Raji (cell line): ENCODE data around the gene GCH1.
A peak's percentile ranks its signal among the peaks of the same experiment; 100 is the strongest.

Source experiments
- POLR2A ChIP-seq: IDR thresholded peaks from 2 replicates; pipeline ENCODE4 v1.6.1; 2011; ENCODE audit warnings: low read depth, low read length, control low read depth; ENCODE audit not compliant: insufficient read depth

The GCH1 gene

DNA sequence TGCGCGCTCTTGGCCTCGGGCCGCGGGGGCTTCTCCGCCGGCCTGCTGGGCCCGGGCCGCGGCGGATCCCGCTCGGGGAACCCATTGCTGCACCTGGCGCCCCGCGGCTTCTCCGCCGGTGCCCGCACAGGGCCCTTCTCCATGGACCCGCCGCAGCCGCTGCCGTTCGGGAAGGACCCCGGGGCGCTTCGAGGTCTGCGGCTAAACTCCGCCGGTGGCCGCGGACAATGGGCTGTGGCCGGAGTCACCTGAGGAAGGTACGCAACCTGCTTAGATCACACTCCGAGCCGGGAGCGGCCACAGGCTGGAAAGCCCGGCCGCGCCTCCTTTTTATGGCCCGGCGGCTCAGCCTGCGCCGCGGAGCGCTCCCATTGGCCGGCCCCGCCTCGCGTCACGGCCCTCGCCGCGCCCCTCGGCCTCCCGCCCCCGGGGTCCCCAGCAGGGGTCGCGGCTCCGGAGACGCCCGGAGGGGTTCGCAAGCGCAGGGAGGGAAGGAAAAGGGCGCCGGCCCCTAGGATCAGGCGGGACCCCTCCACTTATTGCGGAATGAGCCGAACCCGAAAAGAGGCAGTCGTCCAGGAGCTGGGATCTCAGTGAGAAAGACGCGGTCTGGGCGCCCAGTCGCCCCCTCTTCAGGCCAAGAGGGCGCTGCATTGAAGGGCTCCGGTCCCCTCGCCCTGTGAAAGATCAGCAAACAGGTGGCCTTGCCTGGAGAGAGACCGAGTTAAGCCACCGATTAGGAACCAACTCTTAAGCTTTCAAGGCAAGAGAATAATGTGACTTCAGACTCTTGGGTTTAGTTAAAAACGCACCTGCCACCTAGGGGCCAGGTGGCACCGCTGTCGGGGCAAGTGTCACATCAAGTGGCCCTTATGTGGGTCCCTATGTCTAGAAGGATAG is at the start of gene GCH1:
Gene GCH1 (minus strand): TSS at position 306 of the 900 bp plus-strand sequence. CDS start 163 bp downstream, at position 143.
- peak; percentile 96 for TF ChIP-seq POLR2A

GRCh38 chr14:54947230-54947629 is 44.6 kb upstream of the GCH1 start:
- TF ChIP-seq POLR2A: no peak

GRCh38 chr14:54946500-54946899 is 43.9 kb upstream of the GCH1 start:
- TF ChIP-seq POLR2A: no peak

- TF ChIP-seq POLR2A: no peak
Measured at GRCh38 chr14:54944737-54945391, 42.2 kb upstream of the GCH1 start.

GRCh38 chr14:54942913-54943312 is 40.3 kb upstream of the GCH1 start:
- no peak for TF ChIP-seq POLR2A

DNA sequence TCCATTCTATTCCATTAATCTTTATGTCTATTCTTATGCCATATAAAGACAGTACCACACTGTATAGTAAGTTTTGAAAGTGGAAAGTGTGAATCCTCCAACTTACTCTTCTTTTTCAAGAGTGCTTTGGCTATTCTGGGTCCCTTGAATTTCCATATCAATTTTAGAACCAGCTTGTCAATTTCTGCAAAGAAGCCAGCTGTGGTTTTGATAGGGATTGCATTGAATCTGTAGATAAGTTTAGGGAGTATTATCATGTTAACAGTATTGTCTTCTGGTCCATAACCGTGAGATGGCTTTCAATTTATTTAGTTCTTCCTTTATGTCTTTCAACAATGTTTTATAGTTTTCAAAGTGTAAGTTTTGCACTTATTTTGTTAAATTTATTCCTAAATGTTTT is 34.2 kb upstream of the GCH1 start:
- TF ChIP-seq POLR2A: no peak

DNA sequence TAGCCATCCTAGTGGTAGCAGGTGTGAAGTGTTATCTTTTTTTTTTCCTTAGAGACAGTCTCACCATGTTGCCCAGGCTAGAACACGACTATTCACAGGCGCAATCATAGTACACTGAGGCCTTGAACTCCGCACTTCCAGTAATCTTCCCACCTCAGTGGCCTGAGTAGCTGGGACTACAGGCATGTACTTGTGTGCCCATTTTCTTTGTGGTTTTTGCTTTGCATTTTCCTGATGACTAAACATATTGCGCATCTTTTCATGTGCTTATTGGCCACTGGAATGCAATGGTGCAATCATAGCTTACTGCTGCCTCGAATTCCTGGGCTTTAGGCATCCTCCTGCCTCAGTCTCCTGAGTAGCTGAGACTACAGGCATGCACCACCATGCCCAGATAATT is 33.3 kb upstream of the GCH1 start:
- TF ChIP-seq POLR2A: no peak

- no peak for TF ChIP-seq POLR2A
Measured at GRCh38 chr14:54935100-54935499, 32.5 kb upstream of the GCH1 start.

DNA sequence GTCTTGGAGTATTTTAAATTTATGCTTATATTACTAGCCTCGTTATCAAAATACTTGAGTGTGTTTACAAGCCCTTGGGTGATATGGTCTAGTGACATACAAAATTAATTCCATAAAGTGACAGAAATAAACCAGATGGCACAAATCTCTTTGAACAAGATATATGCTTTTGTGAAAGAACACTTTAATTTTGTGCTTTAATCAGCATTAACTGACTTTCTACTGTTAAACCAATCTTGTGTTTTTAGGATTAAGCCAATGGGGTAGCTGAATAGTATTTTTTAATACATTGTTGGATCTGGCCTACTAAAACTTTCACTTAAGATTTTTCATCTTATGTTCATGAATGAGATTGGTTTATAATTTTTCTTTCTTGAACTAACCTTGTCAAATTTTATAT is 30.4 kb upstream of the GCH1 start:
- no peak for TF ChIP-seq POLR2A

- no peak for TF ChIP-seq POLR2A
Measured at GRCh38 chr14:54931598-54932340, 29.1 kb upstream of the GCH1 start.

GRCh38 chr14:54931101-54931500 is 28.5 kb upstream of the GCH1 start:
- no peak for TF ChIP-seq POLR2A

- no peak for TF ChIP-seq POLR2A
Measured at GRCh38 chr14:54929556-54929955, 26.9 kb upstream of the GCH1 start.

- no peak for TF ChIP-seq POLR2A
Measured at GRCh38 chr14:54928216-54928615, 25.6 kb upstream of the GCH1 start.

GRCh38 chr14:54927551-54927950 is 24.9 kb upstream of the GCH1 start:
- TF ChIP-seq POLR2A: no peak

DNA sequence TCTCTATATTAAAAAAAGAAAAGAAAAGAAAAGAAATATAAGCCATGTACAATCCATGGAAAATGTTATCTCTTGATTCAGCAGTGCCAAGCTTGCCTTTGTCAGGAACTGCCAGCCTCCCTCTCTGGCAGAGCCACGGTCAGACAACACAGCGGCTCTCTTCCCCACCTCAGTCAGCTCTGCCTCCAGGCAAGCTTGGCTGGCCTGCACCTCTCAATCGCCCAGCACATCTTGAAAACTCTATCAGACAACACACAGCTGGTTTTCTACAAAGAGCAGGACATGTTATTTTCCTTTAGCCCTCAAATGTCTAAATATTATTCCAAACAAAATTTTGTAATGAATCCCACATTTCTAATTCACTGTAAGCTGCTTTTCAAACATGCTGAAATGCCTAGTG is 20.0 kb upstream of the GCH1 start:
- no peak for TF ChIP-seq POLR2A

- TF ChIP-seq POLR2A: no peak
Measured at GRCh38 chr14:54920052-54920451, 17.4 kb upstream of the GCH1 start.

GRCh38 chr14:54919330-54919729 is 16.7 kb upstream of the GCH1 start:
- no peak for TF ChIP-seq POLR2A
